K562 (cell line): ENCODE measurements around the gene TMPRSS9. TPM values are rescaled to one million over a fixed set of nuclear protein-coding genes. Genes with fewer than 3 reads are reported as not detected.

ENCODE experiments used
- BHLHE40 ChIP-seq: IDR thresholded peaks from 2 replicates; pipeline ENCODE4 v1.6.1; 2011; ENCODE audit warnings: low read length, improper control_type of control experiment
- CBFA2T2 ChIP-seq: fragments of 450-650 bp; conservative IDR thresholded peaks from 2 replicates; pipeline ENCODE4 v1.6.1; 2017; ENCODE audit warnings: mild to moderate bottlenecking
- CC2D1A ChIP-seq: fragments of 450-650 bp; IDR thresholded peaks from 2 replicates; pipeline ENCODE4 v1.6.1; 2017; ENCODE audit warnings: mild to moderate bottlenecking
- ELF2 ChIP-seq: fragments of 250-450 bp; sonication (Bioruptor Pico); IDR thresholded peaks from 2 replicates; pipeline ENCODE4 v1.5.0; 2021; ENCODE audit warnings: mild to moderate bottlenecking
- HBP1 ChIP-seq: fragments of 450-650 bp; formaldehyde crosslinking; IDR thresholded peaks from 2 replicates; pipeline ENCODE4 v1.4.0; 2022; ENCODE audit warnings: missing genetic modification characterization
- HDAC3 ChIP-seq: fragments of 450-650 bp; IDR thresholded peaks from 2 replicates; pipeline ENCODE4 v1.6.1; 2018; ENCODE audit warnings: borderline replicate concordance, mild to moderate bottlenecking, moderate library complexity; ENCODE audit not compliant: partially characterized antibody
- HLTF ChIP-seq: fragments of 450-650 bp; IDR thresholded peaks from 2 replicates; pipeline ENCODE4 v1.6.1; 2016
- MBD2 ChIP-seq: sonication (generic); IDR thresholded peaks from 2 replicates; pipeline ENCODE4 v1.6.1; 2016; ENCODE audit warnings: low read depth, borderline replicate concordance
- MCM3 ChIP-seq: fragments of 450-650 bp; IDR thresholded peaks from 2 replicates; pipeline ENCODE4 v1.6.1; 2016
- NFE2 ChIP-seq: IDR thresholded peaks from 2 replicates; pipeline ENCODE4 v1.6.1; 2014; ENCODE audit warnings: antibody characterized with exemption, low read depth
- PHTF2 ChIP-seq: fragments of 250-450 bp; sonication (Bioruptor Pico); IDR thresholded peaks from 2 replicates; pipeline ENCODE4 v1.5.0; 2021; ENCODE audit warnings: mild to moderate bottlenecking
- SIN3B ChIP-seq: fragments of 450-650 bp; IDR thresholded peaks from 2 replicates; pipeline ENCODE4 v1.6.1; 2017; ENCODE audit warnings: low read depth, mild to moderate bottlenecking, moderate library complexity
- SMC3 ChIP-seq: conservative IDR thresholded peaks from 2 replicates; pipeline ENCODE4 v1.6.1; 2011; ENCODE audit warnings: low read depth, low read length, improper control_type of control experiment; ENCODE audit not compliant: insufficient read depth
- SNIP1 ChIP-seq: fragments of 450-650 bp; IDR thresholded peaks from 2 replicates; pipeline ENCODE4 v1.7.1; 2017; ENCODE audit warnings: low read depth, mild to moderate bottlenecking
- SREBF2 ChIP-seq: sonication (generic); formaldehyde crosslinking; IDR thresholded peaks from 2 replicates; pipeline ENCODE4 v1.4.0; 2020; ENCODE audit warnings: mild to moderate bottlenecking, missing genetic modification reagents
- SRF ChIP-seq, 2 experiments: fragments of 250-450, 450-650 bp in 1 of 2; sonication (Bioruptor Pico) in 1 of 2; sonication (generic) in 1 of 2; formaldehyde crosslinking; IDR thresholded peaks; 2 replicates each; pipeline versions ENCODE4 v1.5.0 to v1.5.1; 2020 to 2022; ENCODE audit warnings: mild to moderate bottlenecking in 1 of 2, missing genetic modification reagents in 1 of 2
- TAF15 ChIP-seq: fragments of 200-400 bp; formaldehyde crosslinking; IDR thresholded peaks from 2 replicates; pipeline ENCODE4 v1.6.1; 2017; ENCODE audit warnings: mild to moderate bottlenecking, low read depth, low read length, moderate library complexity
- TFAM ChIP-seq: fragments of 250-450 bp; sonication (Bioruptor Pico); conservative IDR thresholded peaks from 2 replicates; pipeline ENCODE4 v1.5.0; 2021; ENCODE audit warnings: mild to moderate bottlenecking, moderate library complexity
- XRCC4 ChIP-seq: IDR thresholded peaks from one replicate; pipeline ENCODE4 v1.6.1; 2011; ENCODE audit not compliant: insufficient read depth, insufficient read length; ENCODE audit errors: extremely low read depth
- ZFPM2 ChIP-seq: fragments of 250-450 bp; sonication (Bioruptor Pico); IDR thresholded peaks from 2 replicates; pipeline ENCODE4 v1.5.1; 2022; ENCODE audit warnings: mild to moderate bottlenecking
- ZHX1 ChIP-seq: fragments of 150-350 bp; conservative IDR thresholded peaks from 2 replicates; pipeline ENCODE4 v1.6.1; 2014; ENCODE audit warnings: low read length
- ZKSCAN3 ChIP-seq: fragments of 250-450 bp; sonication (Bioruptor Pico); IDR thresholded peaks from 2 replicates; pipeline ENCODE4 v1.4.0; 2020
- ZNF23 ChIP-seq: fragments of 250-450 bp; sonication (Bioruptor Pico); IDR thresholded peaks from 2 replicates; pipeline ENCODE4 v1.4.0; 2020; ENCODE audit warnings: mild to moderate bottlenecking
- ZNF280B ChIP-seq: fragments of 250-450 bp; sonication (Bioruptor Pico); IDR thresholded peaks from 2 replicates; pipeline ENCODE4 v1.5.1; 2021; ENCODE audit warnings: mild to moderate bottlenecking
- ZNF696 ChIP-seq: fragments of 250-450 bp; sonication (Bioruptor Pico); conservative IDR thresholded peaks from 2 replicates; pipeline ENCODE4 v1.4.0; 2020; ENCODE audit warnings: mild to moderate bottlenecking, moderate library complexity
- polyA plus RNA-seq, 8 experiments: library from polyadenylated mRNA; depleted of rRNA in 4 of 8; stranded (reverse) in 5 of 8; unstranded in 3 of 8; fragments of >200 nt; fragmentation: Nextera tagmentation in 2 of 8; fragmentation: Illumina TruSeq in 1 of 8; extraction: Ambion mirVana in 2 of 8; extraction: Trizol in 1 of 8; gene quantifications; 2 replicates each; pipeline versions ENCODE4 v1.2.1 to v1.2.3, GENCODE V29; 2011 to 2014; ENCODE audit warnings: inconsistent platforms in 1 of 8, missing spikeins in 1 of 8
- total RNA-seq, 7 experiments: library from RNA; depleted of rRNA in 6 of 7; stranded (reverse); fragments of >200 nt in 6 of 7; fragmentation: Illumina TruSeq in 2 of 7; extraction: Trizol in 2 of 7; gene quantifications; 2 replicates each; pipeline versions ENCODE4 v1.2.1 to v1.2.3, GENCODE V29; 2011 to 2021; ENCODE audit warnings: low replicate concordance in 1 of 7

The TMPRSS9 gene
- total and polyA plus RNA-seq, 9 of the 15 experiments (the other 6 are each of a cell fraction or from before 2014, with no cell fraction given): 0.01 to 0.03 TPM; not detected in 7

GRCh38 chr19:2327773-2328400 is 32.2 kb upstream of the TMPRSS9 start (continued):
- no peak for TF ChIP-seq SRF (CRISPR knock-in tag; IDR thresholded peaks at IDR 0.05)
- TF ChIP-seq SIN3B: no peak
- TF ChIP-seq HDAC3: no peak
- 0 out of 2 replicates have a peak, but pooled peaks have one; percentile 35 for TF ChIP-seq ELF2 (CRISPR knock-in tag)
- no peak for TF ChIP-seq NFE2
- TF ChIP-seq XRCC4: no peak
- TF ChIP-seq ZNF23 (CRISPR knock-in tag): no peak
- no peak for TF ChIP-seq MCM3
- TF ChIP-seq TAF15: no peak
- TF ChIP-seq ZKSCAN3 (CRISPR knock-in tag): no peak
- no peak for TF ChIP-seq TFAM
- no peak for TF ChIP-seq ZHX1
- no peak for TF ChIP-seq SMC3
- 0 out of 2 replicates have a peak, but pooled peaks have one; percentile 64 for TF ChIP-seq SREBF2 (CRISPR knock-in tag)
- TF ChIP-seq CC2D1A: no peak
- no peak for TF ChIP-seq HBP1 (CRISPR knock-in tag)
- TF ChIP-seq HLTF: no peak
- no peak for TF ChIP-seq CBFA2T2
- TF ChIP-seq MBD2: no peak
- TF ChIP-seq PHTF2: no peak
- no peak for TF ChIP-seq SNIP1
- TF ChIP-seq BHLHE40: no peak
- TF ChIP-seq ZNF280B (CRISPR knock-in tag): no peak
- TF ChIP-seq ZFPM2 (CRISPR knock-in tag): no peak
- no peak for TF ChIP-seq ZNF696 (CRISPR knock-in tag)
